A673 (cell line): ENCODE results near the gene RTEL1. TPM values are rescaled to one million over a fixed set of nuclear protein-coding genes. Genes with fewer than 3 reads are reported as not detected.

Experiments
- BruUV-seq: library from RNA; stranded (reverse); fragments of 400-500 nt; replicated peaks from 2 replicates; lab custom pipeline; 2021; lab: Mats Ljungman, UMichigan
- CTCF ChIA-PET: fragments of 300-600 bp; sonication (Branson Sonifier 250); formaldehyde crosslinking; loops from one replicate; lab custom pipeline; 2022; ENCODE audit warnings: antibody characterized with exemption; lab: Charles Lee
- POLR2A ChIA-PET: fragments of 300-600 bp; sonication (Branson Sonifier 250); formaldehyde crosslinking; loops from one replicate; lab custom pipeline; 2022; ENCODE audit warnings: antibody characterized with exemption; ENCODE audit not compliant: low non-redundant PET; lab: Charles Lee
- DNase-seq: peaks from one replicate; pipeline ENCODE4 v3.0.0-alpha.2; 2015; ENCODE audit warnings: low spot score
- H3K27ac ChIP-seq: fragments of 200-600 bp; sonication (generic); 2 replicates; pipeline ENCODE4 v1.5.1; 2016; ENCODE audit warnings: mixed run types, low read depth, mild to moderate bottlenecking, mixed read lengths, antibody characterized with exemption, low read length; ENCODE audit not compliant: poor library complexity, severe bottlenecking
- H3K27me3 ChIP-seq: fragments of 200-600 bp; sonication (generic); replicated peaks from 2 replicates; pipeline ENCODE4 v1.6.1; 2017; ENCODE audit warnings: mixed run types, low read depth, mild to moderate bottlenecking, mixed read lengths, antibody characterized with exemption, low read length; ENCODE audit not compliant: insufficient read depth, poor library complexity
- H3K36me3 ChIP-seq: fragments of 200-600 bp; sonication (generic); 2 replicates; pipeline ENCODE4 v1.6.1; 2016; ENCODE audit warnings: mixed run types, mild to moderate bottlenecking, mixed read lengths, antibody characterized with exemption, low read length; ENCODE audit not compliant: insufficient read depth, poor library complexity, severe bottlenecking
- H3K4me1 ChIP-seq: fragments of 200-600 bp; sonication (generic); 2 replicates; pipeline ENCODE4 v1.6.1; 2017; ENCODE audit warnings: mixed run types, mild to moderate bottlenecking, mixed read lengths, antibody characterized with exemption, low read length; ENCODE audit not compliant: insufficient read depth, poor library complexity, severe bottlenecking
- H3K4me3 ChIP-seq: fragments of 200-600 bp; sonication (generic); 2 replicates; pipeline ENCODE4 v1.5.1; 2016; ENCODE audit warnings: low read depth, mixed run types, mild to moderate bottlenecking, mixed read lengths, low read length; ENCODE audit not compliant: poor library complexity, severe bottlenecking
- H3K9me3 ChIP-seq: fragments of 200-600 bp; sonication (generic); 2 replicates; pipeline ENCODE4 v1.6.1; 2016; ENCODE audit warnings: mixed run types, low read depth, mild to moderate bottlenecking, mixed read lengths, antibody characterized with exemption, low read length; ENCODE audit not compliant: poor library complexity, severe bottlenecking
- CTCF ChIP-seq: fragments of 300-800, 200-600 bp; sonication (generic); conservative IDR thresholded peaks from 2 replicates; pipeline ENCODE4 v1.5.1; 2017; ENCODE audit warnings: low read depth, mild to moderate bottlenecking, antibody characterized with exemption, low read length, moderate library complexity, mixed read lengths
- EZH2 ChIP-seq: fragments of 200-600 bp; sonication (generic); IDR thresholded peaks from 2 replicates; pipeline ENCODE4 v1.6.1; 2017; ENCODE audit warnings: borderline replicate concordance, low read depth, mild to moderate bottlenecking, mixed read lengths, antibody characterized with exemption, low read length; ENCODE audit not compliant: poor library complexity, severe bottlenecking
- intact Hi-C: fragments of 100-400 bp; cut with micrococcal nuclease; formaldehyde crosslinking; loops from one replicate; pipeline ENCODE4 v1.10.0; 2022; ENCODE audit not compliant: unreplicated experiment
- total RNA-seq: library from RNA; stranded (reverse); gene quantifications from 2 replicates; pipeline ENCODE4 v1.2.3, GENCODE V29; 2021

The RTEL1 gene
- total RNA-seq, 1 experiment from 2014 or later, result 45.6 TPM

DNA sequence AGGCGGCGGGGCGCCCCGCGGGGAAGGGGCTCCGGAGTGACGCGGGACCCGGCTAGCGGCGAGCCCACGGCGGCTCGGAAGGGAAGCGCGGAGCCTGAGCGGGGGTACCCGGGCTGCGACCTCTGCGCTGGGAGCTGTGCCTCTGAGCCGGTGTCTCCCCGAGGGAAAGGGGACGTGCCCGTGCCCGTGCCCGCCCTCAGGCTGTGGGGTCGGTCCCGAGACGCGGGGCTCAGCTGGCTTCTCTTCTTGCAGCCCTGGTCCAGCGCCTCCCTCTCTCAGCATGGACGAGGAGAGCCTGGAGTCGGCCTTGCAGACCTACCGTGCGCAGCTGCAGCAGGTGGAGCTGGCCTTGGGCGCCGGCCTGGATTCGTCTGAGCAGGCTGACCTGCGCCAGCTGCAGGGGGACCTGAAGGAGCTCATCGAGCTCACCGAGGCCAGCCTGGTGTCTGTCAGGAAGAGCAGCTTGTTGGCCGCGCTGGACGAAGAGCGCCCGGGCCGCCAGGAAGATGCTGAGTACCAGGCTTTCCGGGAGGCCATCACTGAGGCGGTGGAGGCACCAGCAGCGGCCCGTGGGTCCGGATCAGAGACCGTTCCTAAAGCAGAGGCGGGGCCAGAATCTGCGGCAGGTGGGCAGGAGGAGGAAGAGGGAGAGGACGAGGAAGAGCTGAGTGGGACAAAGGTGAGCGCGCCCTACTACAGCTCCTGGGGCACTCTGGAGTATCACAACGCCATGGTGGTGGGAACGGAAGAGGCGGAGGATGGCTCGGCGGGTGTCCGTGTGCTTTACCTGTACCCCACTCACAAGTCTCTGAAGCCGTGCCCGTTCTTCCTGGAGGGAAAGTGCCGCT is 50.4 kb downstream of the RTEL1 start:
- TF ChIP-seq CTCF (no peak), EZH2 (no peak)
- ChIA-PET POLR2A (no interaction called here), CTCF (no interaction called here)
- no peak for DNase-seq
- Histone ChIP-seq H3K4me3 (peak overlapping the region; percentile 98), H3K9me3 (peaks cover 8% of the 10 kb centered on the region), H3K27me3 (no peaks in the 10 kb centered on the region), H3K36me3 (peaks cover 62% of the 10 kb centered on the region), H3K27ac (peak overlapping the region; percentile 87), H3K4me1 (peaks cover 6% of the 10 kb centered on the region)
- intact Hi-C loops, result no loop called here
- TSS peak; percentile 28 for BruUV-seq

- peak overlapping the region; percentile 98 for H3K4me3 ChIP-seq
- ChIA-PET CTCF (no interaction called here), POLR2A (no interaction called here)
- intact Hi-C loops, result no loop called here
- H3K27me3 ChIP-seq, result no peaks in the 10 kb centered on the region
- H3K36me3 ChIP-seq, result peaks cover 62% of the 10 kb centered on the region
- DNase-seq, result no peak
- H3K27ac ChIP-seq, result no peak overlapping the region
- TF ChIP-seq CTCF, result no peak
- no peak for TF ChIP-seq EZH2
- H3K9me3 ChIP-seq, result peaks cover 8% of the 10 kb centered on the region
- peaks cover 6% of the 10 kb centered on the region for H3K4me1 ChIP-seq
- no TSS peak for BruUV-seq
These were observed 51.0 kb downstream of the RTEL1 start for GRCh38 chr20:63709149-63709527.

GRCh38 chr20:63711085-63711645 is 53.1 kb downstream of the RTEL1 start:
- H3K27ac ChIP-seq, result no peak overlapping the region
- peaks cover 6% of the 10 kb centered on the region for H3K4me1 ChIP-seq
- BruUV-seq, result no TSS peak
- peaks cover 50% of the 10 kb centered on the region for H3K36me3 ChIP-seq
- no peak for DNase-seq
- ChIA-PET POLR2A (no interaction called here), CTCF (no interaction called here)
- H3K9me3 ChIP-seq, result peaks cover 13% of the 10 kb centered on the region
- intact Hi-C loops, result no loop called here
- H3K4me3 ChIP-seq, result no peak overlapping the region
- no peaks in the 10 kb centered on the region for H3K27me3 ChIP-seq
- TF ChIP-seq CTCF (no peak), EZH2 (no peak)
